ENCODE measurements around the gene HNRNPF.
"Not testable (repeated sequence)": the region's sequence is repeated elsewhere in the genome, so short reads cannot be mapped to it uniquely, and the experiment has no call there.

The HNRNPF gene

GRCh38 chr10:43395571-43396060 is 13.4 kb downstream of the HNRNPF start:
- DNase-seq, result no peak

DNA sequence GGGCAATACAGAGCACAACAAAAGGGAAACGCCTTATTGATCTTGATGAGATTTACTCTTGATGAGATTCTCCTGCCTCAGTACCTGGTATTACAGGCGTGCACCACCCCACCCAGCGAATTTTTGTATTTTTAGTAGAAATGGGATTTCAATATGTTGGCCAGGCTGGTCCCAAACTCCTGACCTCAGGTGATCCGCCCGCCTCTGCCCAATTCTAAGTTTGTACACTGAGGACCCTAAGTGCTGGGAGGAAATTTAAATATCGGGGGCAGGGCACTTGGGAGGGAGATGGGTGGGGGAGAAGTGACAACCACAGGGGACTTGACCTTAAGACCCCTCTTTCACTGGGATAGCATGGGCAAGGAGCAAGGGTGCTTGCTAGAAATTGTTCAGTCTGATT is 14.1 kb downstream of the HNRNPF start:
- no peak for DNase-seq

- no peak for DNase-seq
Observed at GRCh38 chr10:43393606-43394360, 15.2 kb downstream of the HNRNPF start.

DNA sequence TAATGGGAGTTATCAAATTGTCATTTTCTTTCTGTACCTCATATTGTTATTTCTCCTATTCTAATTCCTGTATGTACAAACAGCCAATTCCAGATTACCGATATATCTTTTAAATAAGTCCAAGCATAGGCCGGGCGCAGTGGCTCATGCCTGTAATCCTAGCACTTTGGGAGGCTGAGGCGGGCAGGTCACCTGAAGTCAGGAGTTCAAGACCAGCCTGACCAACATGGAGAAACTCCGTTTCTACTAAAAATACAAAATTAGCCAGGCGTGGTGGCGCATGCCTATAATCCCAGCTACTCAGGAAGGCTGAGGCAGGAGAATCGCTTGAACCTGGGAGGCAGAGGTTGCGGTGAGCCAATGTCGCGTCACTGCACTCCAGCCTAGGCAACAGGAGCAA is 15.8 kb downstream of the HNRNPF start:
- not testable (repeated sequence) for DNase-seq

DNA sequence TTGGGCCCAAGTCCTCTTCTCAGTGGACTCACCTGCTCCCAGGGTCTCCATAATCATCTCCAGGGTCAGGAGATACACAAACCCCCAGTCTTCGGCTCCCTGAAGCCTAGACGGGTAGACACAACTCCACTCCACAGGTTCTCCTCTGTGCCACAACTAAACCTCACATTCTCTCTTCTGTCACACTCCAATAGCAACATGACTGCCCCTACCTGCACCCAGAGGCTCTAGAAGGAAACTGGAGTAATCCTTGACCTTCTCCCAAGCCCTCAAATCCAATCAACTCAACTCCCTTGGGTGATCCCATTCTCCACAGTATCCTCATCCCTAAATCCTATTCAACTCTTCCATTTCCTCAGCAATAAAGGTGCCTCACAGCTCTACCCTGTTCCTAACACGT is 16.2 kb downstream of the HNRNPF start:
- DNase-seq, result no peak

DNA sequence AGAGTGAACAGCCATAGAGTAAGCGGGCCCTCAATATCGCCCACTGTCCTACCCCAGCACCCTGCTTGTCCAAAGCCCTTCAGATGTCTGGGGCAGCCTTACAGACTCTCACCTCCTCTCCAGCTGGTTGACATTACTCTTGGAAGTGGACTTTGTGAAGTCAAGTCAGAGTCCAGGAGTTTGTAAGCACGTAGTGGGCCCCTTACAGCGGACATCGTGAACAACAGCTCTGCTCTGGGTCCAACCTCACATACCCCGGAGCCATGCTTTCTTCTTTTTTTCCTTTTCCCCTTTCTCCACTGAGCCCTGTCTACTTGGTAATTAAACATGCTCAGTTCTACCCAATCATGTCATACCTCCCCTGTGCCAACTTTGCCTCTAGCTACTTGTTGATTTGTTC is 17.5 kb downstream of the HNRNPF start:
- DNase-seq, result no peak

GRCh38 chr10:43390759-43391158 is 18.2 kb downstream of the HNRNPF start:
- no peak for DNase-seq

DNA sequence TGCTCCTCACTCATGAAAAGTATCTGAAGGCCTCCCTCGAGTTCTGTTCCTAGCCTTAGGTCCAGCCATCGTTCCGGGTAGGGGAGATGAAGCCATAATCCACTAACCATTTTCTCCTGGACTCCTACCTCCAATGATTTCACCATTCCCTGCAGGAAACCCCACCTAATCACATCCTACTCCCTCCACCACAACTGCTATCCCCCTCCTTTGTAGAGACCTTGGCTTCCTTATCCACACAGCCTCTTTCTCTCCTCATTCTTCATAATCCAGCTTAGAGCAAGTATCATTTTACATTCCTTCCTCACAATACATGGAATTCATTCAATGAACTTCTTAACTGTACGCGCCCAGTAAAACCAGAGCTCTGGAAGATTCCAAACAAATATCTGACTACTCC is 18.7 kb downstream of the HNRNPF start:
- DNase-seq, result no peak

- DNase-seq, result no peak
Observed at GRCh38 chr10:43389867-43390266, 19.1 kb downstream of the HNRNPF start.

DNA sequence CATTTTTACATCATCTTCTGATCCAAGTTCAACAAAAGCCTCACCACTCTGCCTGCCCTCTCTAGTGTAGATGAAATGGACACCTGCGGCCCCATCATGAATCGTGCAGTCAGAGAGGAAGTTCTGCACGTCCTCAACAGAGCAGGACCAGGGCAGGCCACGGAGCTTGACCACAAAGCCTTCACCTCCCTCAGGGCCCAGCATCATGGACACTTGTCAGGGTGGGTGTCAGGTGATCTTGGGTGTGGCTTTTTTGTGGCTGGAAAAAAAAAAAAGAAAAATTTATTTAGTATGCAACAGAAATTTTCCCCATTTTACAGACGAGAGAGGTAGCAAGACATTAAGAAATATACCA is 21.3 kb downstream of the HNRNPF start:
- no peak for DNase-seq

DNA sequence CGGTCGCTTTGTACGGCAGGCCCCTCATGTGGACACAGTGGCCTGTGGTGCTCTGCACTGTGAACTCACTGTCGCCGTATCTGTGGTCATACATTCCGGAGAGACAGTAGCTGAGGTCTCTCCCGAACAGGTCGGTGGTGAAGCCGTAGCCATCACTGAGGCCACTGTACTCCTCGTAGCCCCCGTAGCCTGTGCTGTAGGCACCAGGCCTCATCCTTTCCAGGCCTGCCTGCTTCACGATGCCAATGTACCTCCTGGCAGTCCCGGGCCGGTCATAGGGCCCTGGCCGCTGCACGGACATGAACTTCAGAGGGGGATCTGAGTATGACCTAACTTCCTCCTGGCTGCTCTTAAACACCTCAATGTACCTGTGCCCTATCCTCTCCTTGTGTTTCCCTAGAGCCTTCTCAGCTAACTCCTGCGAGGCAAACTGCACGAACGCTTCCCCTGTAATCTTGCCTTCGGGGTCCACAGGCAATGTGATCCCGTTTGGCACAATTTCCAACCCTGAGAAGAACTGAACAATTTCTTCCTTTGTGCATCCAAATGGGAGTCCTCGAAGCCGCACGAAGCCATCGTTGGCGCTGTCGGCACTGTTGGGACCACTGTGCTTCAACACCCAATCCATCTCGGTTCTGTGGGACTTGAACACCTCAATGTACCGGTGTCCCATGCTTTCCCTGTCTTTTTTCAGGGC is 21.9 kb downstream of the HNRNPF start:
- no peak for DNase-seq

DNA sequence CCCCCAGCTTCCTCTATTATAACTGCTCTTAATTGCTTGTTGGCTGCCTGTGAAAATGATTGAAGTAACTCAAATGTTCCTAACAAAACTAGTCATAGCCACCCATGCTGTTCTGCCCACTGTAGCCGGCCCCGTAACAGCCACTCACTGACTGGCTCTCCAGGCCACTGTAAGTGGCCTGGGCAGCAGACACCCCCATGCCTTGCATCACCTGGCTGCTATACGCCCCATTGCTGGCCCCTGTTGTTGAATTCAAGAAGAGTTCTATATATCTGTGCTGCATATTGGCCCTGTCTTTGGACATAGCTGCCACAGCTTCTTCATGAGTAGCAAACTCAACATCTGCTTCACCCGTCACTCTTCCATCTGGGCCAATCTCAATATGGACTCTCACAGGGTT is 22.4 kb downstream of the HNRNPF start:
- DNase-seq, result no peak

DNA sequence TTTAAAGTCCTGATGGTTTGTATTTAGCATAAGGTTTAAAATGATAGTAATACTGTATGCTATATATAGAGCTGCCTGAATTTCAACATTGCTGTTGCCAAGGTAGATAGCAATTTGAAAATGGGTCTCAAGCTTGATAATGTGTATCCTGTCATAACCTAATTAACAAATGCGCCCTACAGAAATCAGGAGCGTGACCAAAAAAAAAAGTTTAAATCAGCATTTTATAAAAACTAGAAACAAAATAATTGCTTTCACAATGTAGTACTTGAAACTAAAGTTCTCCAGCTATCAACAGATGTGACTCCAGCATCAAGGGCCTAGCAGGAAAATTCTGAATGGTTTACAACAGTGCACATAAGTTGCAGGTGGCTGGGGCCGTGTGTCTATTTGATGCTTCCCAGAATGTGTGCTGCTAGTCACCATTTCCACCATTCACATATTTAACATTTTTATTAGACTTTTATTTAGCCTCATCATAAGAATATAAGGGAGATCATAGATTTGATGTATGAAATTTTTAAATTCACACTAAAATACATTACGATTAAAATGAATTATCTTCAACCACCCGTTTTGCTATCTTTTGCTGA is 23.5 kb downstream of the HNRNPF start:
- DNase-seq, result no peak

DNA sequence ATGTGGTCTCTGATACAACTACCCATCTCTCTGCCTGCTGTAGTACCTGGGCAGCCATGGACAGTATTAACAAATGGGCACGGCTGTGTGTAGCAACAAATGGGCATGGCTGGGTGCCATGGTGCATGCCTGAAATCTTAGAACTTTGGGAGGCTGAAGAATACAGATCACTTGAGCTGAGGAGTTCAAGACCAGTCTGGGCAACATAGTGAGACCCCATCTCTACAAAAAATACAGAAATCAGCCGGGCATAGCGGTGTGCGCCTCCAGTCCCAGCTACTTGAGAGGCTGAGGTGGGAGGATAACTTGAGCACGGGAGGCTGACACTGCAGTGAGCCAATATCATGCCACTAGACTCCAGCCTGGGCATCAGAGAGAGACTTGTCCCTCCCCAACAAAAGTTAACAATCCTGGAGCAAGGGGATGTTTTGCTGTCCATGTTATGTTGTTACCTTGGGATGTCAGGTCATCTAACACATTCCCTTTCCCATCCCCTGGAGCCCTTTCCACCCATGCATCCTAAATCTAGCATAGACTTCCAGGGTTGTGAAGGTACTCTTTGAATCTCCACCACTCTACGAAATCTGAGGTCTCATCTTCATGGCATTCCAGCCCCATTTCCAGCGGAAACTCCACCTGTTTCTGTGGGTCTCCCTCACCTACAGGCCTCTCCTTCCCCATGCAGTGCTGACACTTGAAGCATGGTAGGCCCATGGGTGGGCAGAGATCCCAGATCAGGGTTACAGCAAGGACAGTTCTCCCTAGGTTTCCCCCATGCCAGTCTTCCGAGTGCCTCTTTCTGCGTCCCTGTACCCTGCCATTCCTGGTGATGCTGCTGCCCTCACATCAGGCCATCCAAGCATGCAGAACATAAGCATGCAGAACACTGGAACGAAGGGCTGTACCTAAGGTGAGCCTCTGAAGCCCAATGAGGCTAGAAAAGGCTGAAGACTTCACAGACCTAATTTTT is 24.4 kb downstream of the HNRNPF start:
- DNase-seq, result no peak

DNA sequence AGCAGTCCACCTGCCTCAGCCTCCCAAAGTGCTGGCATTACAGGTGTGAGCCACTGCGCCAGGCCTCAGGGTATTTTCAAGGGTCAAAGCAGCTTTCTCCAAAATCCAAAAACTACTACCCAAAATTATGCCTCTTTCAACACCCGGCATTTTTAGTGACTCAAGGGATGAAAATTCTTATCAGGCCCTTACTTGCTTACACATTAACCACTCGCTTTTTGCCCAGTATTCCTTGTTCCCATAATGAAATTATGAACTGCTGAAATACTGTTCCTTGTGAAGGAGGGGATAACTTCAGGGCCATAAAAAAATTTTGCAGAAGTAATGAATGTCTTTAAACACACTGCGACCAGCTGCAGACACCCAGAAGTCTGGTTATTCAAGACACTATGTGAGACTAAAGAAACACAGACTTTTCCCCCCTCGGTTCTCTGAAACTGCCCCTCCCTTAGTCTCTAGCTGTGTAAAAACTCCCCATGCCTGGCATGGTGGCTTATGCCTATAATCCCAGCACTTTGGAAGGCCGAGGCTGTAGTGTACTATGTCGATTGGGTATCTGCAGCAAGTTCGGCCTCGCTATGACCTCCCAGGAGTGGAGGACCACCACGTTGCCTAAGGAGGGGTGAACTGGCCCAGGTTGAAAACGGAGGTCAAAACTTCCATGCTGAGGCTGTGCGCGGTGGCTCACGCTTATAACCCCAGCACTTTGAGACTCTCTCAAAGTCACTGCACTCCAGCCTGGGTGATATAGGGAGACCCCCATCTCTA is 25.6 kb downstream of the HNRNPF start:
- DNase-seq, result no peak

DNA sequence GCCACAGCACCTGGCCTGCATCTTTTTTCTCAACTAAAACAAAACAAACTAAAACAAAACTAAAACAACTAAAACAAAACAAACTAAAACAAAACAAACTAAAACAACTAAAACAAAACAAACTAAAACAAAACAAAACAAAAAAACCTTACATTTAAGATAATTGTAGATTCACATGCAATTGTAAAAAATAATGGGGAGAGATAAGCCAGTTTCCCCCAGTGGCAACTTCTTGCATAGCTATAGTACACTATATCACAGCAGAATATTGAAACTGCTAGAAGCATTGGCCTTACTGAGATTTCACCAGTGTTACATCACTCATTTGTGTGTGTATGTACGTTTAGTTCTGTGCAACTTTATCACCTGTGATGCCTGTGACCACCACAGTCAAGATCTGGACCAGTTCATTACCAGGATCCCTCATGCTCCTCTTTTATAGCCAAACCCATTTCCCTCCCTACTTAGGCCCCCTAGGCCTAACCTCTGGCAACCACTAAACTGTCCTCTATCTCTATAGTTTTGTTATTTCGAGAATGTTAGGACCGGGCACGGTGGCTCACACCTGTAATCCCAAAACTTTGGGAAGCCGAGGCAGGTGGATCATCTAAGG is 28.3 kb downstream of the HNRNPF start:
- no peak for DNase-seq

GRCh38 chr10:43377424-43377883 is 31.5 kb downstream of the HNRNPF start:
- DNase-seq, result no peak

GRCh38 chr10:43376828-43377423 is 32.1 kb downstream of the HNRNPF start:
- no peak for DNase-seq

- DNase-seq, result no peak
Observed at GRCh38 chr10:43376046-43376635, 32.8 kb downstream of the HNRNPF start.

DNA sequence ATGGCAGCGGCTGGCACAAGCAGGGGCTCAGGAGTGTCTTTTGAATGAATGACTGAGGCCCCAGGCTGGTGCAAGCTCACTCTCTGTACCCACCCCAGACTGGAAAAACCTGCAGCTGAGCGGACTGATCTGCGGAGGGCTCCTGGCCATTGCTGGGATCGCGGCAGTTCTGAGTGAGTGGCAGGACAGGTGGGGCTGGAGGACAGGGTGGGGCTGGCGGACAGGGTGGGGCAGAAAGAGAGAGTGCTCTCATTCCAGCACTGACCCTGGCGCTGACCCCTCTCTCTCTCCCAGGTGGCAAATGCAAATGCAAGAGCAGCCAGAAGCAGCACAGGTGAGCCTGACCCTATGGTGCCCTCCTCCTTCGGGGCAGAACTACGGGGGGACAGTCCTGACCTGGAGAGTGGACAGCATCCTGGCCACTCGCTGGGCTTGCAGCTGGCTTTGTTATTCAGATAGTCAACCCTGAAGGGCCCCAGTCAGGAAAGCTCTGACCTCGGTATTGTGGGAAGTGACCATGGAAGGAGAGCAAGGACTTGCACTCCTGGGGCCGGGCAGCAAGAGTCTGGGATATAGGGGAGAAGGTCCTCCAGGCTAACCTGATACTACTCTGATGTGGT is 33.5 kb downstream of the HNRNPF start:
- DNase-seq, result no peak
